ENCODE measurements around the gene KLK7.
A peak's percentile ranks its signal among the peaks of the same experiment; 100 is the strongest.

KLK7 gene

DNA sequence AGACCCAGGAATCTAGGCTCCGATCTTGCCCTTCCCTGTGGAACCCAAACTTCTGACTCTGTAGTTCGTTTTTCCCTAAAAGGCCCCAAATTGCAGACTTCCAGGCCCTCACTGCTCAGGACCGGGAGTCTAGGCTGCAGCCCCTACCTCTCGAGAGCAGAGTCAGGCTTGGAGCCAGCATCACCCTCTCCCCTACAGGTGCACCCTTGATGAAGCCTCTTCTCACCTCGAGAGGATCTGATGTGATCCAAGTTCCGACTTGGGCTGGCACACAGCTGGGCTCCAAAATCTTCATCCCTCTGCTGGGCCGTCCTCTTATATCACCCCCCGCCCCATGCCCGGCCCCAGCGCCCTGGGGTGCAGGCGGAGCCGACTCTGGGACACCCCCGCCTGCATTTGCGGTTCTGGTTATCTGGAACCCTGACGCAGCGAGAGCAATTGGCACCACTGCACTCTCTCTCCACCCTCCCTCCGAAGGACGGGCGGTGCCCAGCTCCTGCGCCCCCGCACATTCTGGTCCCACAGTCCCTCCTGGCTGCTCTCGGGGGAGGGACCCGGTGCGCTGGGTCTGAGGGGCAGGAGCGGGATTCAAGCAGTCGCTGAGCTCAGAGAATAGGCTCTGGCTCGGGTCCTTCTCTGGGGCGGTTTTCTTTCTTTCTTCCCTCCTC, at the start of gene KLK7:
KLK7 (minus strand) TSS at position 293 of the 668 bp plus-strand sequence. CDS start 1,518 bp downstream, outside the sequence.
- peak; percentile 30 for DNase-seq

DNA sequence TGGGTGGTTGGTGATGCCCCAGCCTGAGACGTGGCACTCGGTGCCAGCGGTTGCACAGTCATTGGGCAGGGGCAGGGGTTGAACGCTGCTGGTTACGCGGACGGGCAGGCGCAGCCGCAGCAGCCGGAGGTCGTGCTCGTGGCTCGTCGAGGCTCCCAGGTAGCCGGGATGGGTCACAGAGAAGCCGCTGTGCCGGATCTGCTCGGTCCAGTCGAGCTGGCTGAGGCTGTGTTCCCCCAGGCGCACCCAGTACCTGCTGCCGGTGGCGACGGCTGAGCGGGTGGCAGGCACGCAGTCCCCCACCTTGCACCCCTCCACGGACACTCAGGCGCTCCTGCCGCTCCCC, 48.1 kb upstream of the KLK7 start:
- DNase-seq: no peak

DNA sequence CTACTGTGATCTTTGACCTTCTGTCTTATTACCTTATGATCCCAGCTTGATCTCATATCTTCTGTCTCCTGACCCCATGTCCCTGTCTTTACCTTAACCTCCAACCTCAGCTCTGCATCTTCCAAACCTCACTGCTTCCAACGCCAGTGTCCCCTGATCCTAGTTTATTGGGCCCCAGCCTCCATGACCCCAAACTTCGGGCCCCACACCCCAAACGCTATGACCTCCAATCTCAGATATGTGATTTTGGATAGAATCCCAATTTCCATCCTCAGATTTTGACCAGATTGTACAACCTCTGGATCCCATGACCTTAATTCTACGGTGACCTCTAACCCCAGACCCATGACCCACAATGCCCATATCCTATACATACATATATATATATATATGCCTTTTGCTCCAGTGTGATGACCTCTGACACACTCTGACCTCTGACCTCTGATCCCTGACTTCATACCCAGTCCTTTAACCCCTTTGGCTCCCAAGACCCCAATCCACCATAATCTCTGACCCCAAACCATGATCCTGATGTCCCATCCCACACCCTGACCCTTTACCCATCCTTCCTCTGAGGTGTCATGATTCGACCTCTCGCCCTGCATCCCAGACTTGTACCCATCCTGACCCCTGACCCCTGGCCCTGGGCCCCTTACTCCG, 47.6 kb upstream of the KLK7 start:
- no peak for DNase-seq

DNA sequence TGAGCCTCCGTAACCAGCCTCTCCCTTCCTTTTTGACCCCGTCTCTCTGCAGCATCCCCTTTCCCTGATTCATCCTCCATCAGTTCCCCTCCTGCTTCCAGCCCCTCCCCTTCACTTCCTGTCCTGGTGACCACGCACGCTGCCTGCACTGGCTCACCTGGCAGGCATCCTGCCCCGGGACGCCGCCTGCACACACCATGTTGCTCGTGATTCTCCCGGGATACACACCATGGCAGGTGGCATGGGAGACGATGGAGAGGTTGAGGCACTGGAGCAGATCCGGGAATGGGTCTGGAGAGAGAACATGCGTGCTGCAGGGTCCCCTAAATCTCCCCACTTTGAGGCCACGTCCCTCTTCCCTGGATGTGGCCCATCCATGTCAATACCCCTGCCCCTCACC, 46.9 kb upstream of the KLK7 start:
- DNase-seq: no peak

DNA sequence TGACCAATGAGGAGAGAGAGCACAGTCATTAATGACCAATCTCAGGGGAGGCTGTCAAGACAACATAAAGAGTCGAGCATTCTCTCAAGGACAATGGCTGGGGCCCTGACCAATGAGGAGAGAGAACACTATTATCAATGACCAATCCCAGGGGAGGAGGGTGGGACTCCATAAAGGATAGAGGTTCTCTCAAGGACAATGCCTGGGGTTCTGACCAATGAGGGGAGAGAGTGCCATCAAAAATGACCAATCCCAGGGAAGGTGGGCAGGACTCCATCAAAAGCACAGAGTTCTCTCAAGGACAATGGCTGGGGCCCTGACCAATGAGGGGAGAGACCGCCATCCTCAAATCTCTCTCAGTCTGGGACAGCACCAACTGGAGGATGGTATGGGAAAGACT, 46.0 kb upstream of the KLK7 start:
- no peak for DNase-seq

DNA sequence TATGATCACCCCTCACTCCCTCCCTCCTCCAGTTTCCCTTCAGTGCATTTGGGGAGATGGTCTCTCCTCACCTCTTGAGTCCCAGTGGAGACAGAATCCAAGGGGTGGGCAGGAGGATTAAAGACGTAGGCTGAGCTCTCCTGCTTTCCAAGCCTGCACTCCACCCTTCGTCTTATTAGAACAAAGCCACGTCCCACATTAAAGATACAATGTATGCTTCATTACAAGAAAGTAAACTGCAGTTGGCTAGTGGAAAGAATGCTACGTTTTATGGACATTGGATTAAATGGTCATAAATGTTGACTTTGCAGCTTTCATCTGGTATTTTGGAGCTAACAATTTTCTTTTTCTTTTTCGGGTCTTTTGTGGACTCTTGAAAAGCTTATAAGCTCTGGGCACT, 44.2 kb upstream of the KLK7 start:
- no peak for DNase-seq

DNA sequence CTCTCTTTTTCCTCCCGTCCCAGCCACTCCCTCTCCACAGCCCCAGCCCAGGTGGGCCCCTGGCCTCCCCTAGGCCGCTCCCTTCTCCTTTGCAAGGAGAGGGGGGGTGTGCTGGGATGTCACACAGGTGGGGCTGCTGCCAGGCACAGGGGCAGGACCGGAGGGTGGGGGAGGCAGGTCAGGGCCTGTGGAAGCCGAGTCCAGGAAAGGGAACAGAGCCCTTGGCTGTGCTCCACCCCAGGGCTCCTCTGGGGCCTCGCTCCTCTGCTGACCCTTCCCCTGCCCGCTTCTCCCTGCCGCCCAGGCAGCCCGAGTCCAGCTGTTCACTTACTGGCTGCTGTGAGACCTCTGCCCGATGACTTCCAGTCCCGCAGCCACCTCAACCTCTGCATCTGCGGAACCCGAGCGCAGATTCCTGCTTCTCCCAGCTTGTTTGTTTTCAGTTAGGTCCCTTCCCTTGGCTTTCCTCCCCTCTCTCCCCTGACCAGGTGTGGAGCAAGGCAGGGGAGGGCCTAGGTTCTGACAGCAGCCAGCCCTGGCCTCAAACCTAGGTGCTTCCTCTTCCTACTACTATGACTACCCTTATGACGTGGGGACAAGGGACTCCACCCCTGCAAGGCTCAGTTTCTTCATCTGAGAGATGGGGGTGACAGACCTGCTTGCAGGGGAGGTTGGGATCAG, 43.5 kb upstream of the KLK7 start:
- no peak for DNase-seq

DNA sequence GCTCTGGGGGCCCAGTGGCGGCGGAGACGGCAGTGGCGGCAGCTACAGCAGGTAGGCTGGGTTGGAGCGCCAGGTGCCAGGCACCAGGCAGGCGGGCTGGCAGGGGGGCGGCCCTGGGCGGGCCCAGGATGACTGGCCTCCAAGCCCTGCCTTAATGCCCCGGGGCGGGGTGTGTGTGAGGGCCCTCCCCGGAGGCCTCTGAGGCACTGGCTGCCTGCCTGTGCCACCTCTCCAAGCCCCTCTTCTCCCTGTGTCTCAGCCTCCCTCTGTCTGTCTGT, 42.8 kb upstream of the KLK7 start, which contains the start of gene KLK11:
KLK11 (minus strand) TSS at position 63 of the 278 bp plus-strand sequence. CDS start 985 bp downstream, outside the sequence.
- no peak for DNase-seq

DNA sequence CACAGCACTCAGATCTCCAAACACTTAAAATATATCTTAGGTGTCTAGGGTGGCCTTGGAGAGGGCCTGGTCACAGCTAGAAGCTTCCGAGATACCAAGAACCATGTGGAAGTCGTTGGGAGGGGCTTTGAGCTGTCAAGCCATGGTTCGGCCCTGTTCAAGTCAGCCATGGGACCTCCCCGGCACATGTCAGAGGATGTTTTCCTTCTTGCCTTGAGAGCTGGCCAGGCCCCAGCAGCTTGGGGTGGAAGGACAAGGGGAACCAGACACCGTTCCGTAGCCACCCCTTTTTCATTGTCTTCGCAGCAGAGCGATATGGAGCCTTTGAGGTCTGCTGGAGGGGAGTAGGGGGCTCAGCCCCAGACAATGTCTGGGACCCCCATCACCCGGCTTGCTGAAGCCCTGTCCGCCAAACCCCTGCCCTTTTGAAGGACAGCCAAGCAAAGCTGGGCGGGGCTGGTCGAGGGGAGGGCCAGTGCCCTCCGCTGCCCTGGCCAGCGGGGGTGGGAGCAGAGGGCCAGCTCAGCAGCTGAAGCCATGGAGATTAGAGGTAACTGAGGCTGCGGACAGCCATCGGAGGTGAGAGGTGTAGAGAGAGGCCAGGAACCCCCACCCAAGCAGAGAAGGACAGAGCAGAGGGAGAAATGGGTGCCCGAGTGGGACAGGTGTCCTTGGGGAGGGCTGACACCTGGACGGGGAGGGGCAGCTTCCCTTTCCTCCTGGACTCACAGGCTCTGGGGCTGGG, 42.3 kb upstream of the KLK7 start:
- DNase-seq: no peak

DNA sequence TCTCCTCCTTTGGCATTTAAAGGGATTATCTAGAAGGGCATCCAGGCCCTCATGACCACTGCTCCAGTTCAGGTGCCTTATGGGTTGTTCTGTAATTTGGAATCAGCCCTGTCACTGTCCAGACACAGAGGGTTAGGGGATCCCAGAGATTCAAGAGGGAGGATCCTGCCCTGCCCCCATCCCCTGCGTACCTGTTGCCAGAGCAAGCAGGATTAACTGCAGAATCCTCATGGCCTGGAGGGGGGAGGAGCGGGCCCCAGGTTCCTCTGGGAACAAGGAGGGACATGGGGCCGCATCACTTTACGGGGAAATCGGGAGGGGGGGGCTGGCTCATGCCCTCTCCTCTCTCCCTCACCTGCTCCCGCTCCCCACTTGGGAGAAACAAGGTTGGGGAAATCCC, 41.7 kb upstream of the KLK7 start:
- no peak for DNase-seq

DNA sequence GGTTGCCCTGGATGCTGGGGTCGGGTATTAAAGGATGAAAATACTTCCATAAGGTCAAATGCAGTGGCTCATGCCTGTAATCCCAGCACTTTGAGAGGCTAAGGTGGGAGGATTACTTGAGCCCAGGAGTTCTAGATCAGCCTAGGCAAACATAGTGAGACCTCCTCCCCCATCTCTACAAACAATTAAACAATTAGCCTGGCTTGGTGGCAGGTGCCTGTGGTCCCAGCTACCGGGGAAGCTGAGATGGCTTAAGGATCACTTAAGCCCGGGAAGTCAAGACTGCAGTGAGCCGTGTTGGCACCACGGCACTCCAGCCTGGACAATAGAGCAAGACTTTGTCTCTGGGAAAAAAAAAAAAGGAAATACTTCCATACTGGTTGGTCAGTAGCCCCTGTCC, 41.2 kb upstream of the KLK7 start:
- no peak for DNase-seq

DNA sequence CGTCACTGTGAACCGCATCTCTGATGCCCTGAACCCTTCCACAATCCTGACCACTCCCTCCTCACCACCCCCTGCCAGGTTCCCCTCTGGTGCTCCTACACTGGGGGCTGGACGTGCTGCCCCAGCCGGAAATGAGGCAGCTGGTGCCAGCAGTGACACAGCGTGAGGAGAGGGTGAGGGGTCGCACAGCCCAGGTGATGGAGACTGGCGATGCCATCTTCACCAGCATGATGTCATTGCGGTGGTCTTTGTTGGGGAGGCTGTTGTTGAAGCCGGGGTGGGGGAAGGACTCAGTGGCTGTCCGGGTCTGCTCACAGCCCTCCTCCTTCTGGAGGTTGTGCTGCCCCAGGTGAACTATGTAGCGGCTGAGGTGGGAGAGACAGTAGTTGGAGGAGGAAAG, 40.2 kb upstream of the KLK7 start:
- no peak for DNase-seq

DNA sequence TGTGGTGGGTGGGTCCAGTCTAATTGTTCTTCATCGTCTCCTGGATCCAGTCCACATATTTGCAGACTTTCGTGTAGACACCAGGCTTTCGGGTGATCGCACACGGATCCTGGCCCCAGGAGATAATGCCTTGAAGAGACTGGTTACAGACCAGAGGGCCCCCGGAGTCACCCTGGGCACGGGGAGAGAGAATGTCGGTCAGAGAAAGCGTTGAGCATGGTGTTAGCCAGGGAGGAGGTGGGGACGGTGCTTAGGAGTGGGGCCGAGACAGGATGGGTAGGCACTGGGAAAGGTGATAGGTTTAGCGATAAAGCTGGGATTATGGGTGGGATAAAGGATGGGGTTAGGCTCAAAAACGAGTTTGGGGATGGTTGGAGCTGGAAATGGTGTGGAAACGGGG, 38.8 kb upstream of the KLK7 start:
- DNase-seq: no peak

DNA sequence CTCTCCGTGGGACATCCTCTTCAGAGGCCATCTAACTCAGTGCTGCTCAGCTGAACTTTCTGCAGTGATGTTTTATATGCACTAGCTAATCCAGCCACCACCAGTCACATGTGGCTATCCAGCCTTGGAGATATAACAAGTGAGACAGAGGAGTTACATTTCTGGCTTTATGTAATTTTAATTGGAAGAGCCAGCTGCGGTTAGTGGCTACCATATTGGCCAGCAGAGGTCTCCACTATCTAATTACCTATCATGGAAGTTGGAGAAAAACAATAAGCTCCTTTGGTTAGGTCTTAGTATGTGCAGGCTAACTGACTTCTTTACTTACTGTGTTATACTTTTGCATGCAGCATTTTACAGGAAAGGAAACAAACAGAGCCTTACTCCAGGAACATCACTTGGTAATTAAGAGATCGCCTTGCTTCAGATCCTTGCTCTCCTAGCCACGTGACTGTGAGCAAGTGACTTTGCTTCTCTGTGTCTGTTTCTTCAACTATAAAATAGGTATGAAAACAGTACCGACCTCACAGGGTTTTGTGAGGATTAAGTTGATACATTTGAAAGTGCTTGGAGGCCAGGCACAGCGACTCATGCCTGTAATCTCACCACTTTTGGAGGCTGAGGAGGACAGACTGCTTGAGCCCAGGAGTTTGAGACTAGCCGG, 37.4 kb upstream of the KLK7 start:
- DNase-seq: peak; percentile 77

DNA sequence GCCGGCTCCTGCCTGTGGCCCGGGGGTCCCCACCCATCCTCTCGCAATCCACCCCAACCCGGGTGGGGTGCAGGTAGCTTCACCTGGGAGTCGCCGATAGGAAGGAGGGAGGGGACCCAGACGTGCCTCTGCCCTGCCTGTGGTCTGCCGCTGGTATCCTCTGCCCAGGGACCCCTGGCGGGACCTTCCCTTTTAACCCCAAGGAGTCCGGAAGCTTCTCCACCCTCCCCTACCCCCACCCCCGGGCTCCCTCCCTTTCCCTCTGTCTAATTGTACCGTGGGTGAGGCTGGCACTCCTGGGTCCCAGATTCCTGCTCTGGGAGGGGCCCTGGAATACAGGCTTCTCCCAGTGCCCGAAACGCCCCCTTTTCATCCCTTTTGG, 35.8 kb upstream of the KLK7 start, which contains the start of gene KLK10:
KLK10 (minus strand) TSS at position 166 of the 382 bp plus-strand sequence. CDS start 579 bp downstream, outside the sequence.
- DNase-seq: no peak

DNA sequence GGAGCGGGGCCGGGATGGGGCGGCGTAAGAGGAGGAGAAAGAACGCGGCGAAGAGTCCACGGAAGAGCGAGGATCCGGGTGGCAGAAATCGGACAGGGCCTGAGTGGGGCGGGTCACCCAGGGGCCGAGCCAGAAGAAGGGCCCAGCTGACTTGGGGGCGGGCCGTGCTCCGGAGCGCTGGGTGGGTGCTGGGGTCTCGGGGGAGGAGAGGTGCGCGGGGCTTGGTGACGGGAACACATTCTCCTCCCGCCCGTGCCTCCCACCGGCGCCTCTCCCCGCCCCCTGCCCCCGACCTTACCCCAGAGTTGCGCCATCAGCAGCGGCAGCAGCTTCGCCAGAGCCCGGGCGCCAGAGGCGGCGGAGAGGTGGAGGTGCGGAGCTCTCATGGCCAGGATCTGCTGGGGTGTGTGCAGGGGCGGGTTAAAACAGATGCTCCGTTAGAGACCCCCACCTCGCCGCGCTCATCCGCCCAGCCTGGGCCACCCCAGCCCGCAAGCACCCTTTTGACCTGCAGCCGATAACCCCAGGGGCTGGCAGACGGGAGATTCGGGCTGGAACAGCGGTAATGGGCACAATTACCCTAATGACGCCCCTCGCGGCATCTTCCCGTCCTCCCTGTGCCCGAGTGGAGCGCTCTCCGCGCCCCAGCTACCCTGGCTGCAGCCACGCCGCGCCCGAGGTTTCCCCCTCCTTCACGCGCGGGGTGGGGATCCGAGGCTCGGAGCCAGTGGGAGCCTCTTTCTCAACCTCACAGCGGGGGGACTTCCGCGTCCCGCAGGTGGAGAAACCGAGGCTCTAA, 35.2 kb upstream of the KLK7 start:
- peak; percentile 22 for DNase-seq

DNA sequence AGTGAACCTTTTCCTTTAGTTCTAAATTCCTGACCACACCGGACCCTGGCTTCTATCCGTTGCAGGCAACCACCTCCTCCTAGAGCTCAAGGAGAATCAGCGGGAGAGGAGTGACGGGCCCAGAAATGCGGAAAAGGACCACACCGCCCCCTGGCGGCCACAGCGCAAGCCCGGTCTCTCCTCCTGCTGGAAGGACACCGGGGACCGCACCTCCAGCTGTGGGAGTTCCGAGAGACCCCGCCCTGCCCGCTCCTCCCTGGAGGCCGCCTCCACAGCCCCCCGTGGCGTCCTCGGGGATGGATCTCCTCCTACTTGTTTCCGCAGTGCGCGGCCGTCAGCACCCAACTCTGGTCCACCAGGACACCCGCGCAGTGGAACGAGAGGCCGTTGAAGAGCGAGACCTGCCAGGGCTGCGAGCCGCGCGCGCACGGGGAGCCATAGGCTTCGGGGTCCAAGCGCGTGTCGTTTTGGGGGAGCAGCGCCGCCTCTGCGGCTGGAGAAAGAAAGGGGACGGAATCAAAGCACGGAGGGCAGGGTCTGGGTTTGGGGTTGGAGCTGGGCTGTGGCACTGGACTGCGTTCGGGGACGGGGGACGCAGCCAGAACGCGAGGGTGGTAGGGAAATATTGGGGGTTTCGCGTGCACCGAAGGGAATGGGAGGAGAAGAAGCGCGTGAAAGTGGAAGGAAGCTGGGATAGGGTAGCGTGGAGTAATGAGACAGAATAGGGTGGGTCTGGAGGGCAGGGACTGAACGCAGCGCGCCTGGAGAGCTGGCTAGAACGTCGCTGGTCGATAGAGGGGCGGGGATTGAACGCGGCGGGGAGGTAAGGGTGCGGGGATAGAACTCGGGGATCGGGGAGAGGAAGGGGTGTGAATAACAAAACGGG, 33.3 kb upstream of the KLK7 start:
- peak; percentile 80 for DNase-seq

DNA sequence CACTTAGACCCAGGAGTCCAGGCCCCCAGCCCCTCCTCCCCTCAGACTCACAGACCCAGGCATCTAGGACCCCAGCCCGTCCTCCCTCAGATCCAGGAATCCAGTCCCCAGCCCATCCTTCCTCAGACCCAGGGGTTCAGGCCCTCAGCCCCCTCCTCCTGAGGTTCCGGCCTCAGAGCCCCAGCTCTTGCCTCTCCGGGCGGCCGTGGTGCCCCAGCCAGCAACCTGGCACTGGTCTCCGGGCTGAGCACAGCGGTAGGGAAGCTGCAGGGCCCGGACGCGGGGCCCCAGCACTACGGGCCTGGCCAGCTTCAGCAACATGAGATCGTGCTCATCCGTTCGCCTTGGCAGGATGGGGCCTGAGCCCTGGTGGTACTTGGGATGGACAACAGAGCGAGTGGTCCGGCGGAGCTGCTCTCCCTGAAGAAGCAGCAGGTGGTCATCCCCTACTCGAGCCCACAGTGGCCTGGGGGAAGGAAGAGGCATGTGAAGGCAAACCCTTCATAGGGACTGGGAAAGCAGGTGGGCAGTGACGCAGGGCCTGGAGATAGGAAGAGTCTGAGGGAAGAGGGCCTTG, 32.1 kb upstream of the KLK7 start:
- no peak for DNase-seq

DNA sequence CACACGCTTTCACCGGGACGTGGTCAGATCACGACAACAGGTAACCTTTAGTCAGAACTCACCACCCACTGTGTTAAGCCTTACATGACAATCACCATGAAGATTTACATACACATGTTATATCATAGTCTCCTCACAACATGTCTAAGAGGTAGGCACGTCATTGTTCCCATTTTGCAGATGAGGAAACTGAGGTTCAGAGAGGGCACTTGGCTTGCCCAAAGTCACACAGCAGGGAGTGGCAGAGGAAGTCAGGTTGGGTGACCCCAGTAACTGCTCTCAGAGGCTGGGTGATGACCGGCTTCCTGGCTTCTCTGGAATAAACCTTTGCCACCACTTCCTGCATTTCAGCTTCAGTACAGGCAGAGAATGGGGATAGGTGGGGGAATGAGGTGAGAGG, 30.5 kb upstream of the KLK7 start:
- DNase-seq: no peak

DNA sequence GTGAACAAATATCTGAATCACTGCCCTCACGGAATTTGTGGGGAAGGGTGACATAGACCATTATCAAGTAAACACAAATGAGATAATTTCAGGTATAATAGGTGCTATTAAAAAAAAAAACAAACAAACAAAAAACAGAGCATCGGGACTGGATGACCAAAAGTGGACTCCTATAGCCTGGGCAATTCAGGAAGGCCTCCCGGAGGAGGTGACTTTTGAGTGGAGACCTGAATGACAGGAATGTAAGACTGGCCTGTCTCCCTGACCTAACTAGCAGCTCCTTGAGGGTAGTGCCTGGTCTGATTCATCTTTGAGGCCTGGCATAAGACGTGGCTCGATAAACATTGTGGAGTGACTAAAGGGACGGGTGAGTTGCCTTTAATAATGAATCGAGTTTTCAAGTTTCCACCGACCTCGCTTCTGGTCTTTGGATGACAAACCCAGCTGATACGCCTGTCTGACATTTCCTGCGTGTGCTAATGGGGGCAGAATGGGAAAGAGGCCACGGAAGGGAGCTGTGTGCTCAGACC, 29.0 kb upstream of the KLK7 start:
- DNase-seq: no peak
